PC-3 (cell line): ENCODE data around the gene SPR. TPM values are rescaled to one million over a fixed set of nuclear protein-coding genes. Genes with fewer than 3 reads are reported as not detected.

Source experiments
- ATAC-seq: fragments of 200-7000 bp; cut with Tn5 transposase; 2 replicates; pipeline ENCODE4 v1.9.1; 2020; ENCODE audit warnings: mild to moderate bottlenecking, moderate library complexity
- BruUV-seq: library from RNA; stranded (reverse); fragments of 400-500 nt; replicated peaks from 2 replicates; lab custom pipeline; 2021; lab: Mats Ljungman, UMichigan
- CTCF ChIA-PET: fragments of 300-600 bp; sonication (Branson Sonifier 250); formaldehyde crosslinking; loops from one replicate; lab custom pipeline; 2022; ENCODE audit warnings: antibody characterized with exemption; lab: Charles Lee
- POLR2A ChIA-PET: fragments of 300-600 bp; sonication (Branson Sonifier 250); formaldehyde crosslinking; loops from one replicate; lab custom pipeline; 2022; ENCODE audit warnings: antibody characterized with exemption; ENCODE audit not compliant: unreplicated experiment; lab: Charles Lee
- DNase-seq: peaks from one replicate; pipeline ENCODE4 v3.0.0-alpha.2; 2015
- H2AFZ ChIP-seq: fragments of 300-600 bp; sonication (generic); 2 replicates; pipeline ENCODE4 v1.6.0; 2016; ENCODE audit warnings: antibody characterized with exemption, low read length
- H3F3A ChIP-seq: fragments of 300-600 bp; sonication (generic); one replicate; pipeline ENCODE4 v1.6.0; 2017; ENCODE audit warnings: antibody characterized with exemption, low read length, control low read depth, mild to moderate bottlenecking; ENCODE audit not compliant: unreplicated experiment
- H3K27ac ChIP-seq: fragments of 300-600 bp; sonication (generic); 2 replicates; pipeline ENCODE4 v1.5.1; 2016; ENCODE audit warnings: mild to moderate bottlenecking, low read length
- H3K27me3 ChIP-seq: fragments of 300-600 bp; sonication (generic); 2 replicates; pipeline ENCODE4 v1.6.1; 2016; ENCODE audit warnings: low read length, mixed read lengths
- H3K36me3 ChIP-seq: fragments of 300-600 bp; sonication (generic); 2 replicates; pipeline ENCODE4 v1.6.1; 2016; ENCODE audit warnings: low read depth, mixed run types, low read length, mixed read lengths
- H3K4me1 ChIP-seq: fragments of 300-600 bp; sonication (generic); 2 replicates; pipeline ENCODE4 v1.5.1; 2016; ENCODE audit warnings: low read length; ENCODE audit not compliant: insufficient read depth
- H3K4me2 ChIP-seq: fragments of 300-600 bp; sonication (generic); 2 replicates; pipeline ENCODE4 v1.6.0; 2016; ENCODE audit warnings: low read length
- H3K4me3 ChIP-seq: fragments of 300-600 bp; sonication (generic); 2 replicates; pipeline ENCODE4 v1.5.1; 2016; ENCODE audit warnings: mild to moderate bottlenecking, low read length, mixed read lengths
- H3K79me2 ChIP-seq: fragments of 300-600 bp; sonication (generic); 2 replicates; pipeline ENCODE4 v1.6.1; 2017; ENCODE audit warnings: low read length, mixed read lengths
- H3K9ac ChIP-seq: fragments of 300-600 bp; sonication (generic); 2 replicates; pipeline ENCODE4 v1.6.0; 2016; ENCODE audit warnings: mild to moderate bottlenecking, low read length
- H3K9me2 ChIP-seq: fragments of 300-600 bp; sonication (generic); replicated peaks from 2 replicates; pipeline ENCODE4 v1.6.1; 2016; ENCODE audit warnings: mixed run types, low read length, mixed read lengths
- H3K9me3 ChIP-seq: fragments of 300-600 bp; sonication (generic); 2 replicates; pipeline ENCODE4 v1.6.1; 2016; ENCODE audit warnings: low read length, mixed read lengths
- H4K20me1 ChIP-seq: fragments of 300-600 bp; sonication (generic); 2 replicates; pipeline ENCODE4 v1.6.1; 2016; ENCODE audit warnings: low read length, mixed read lengths
- CTCF ChIP-seq: fragments of 300-600 bp; sonication (generic); conservative IDR thresholded peaks from 2 replicates; pipeline ENCODE4 v1.5.1; 2017; ENCODE audit warnings: antibody characterized with exemption, low read depth, mild to moderate bottlenecking, low read length
- EZH2 ChIP-seq: fragments of 300-600 bp; sonication (generic); IDR thresholded peaks from one replicate; pipeline ENCODE4 v1.6.1; 2017; ENCODE audit warnings: antibody characterized with exemption, mild to moderate bottlenecking, low read length; ENCODE audit not compliant: unreplicated experiment
- EZH2phosphoT487 ChIP-seq: fragments of 300-600 bp; sonication (generic); IDR thresholded peaks from 2 replicates; pipeline ENCODE4 v1.6.1; 2018; ENCODE audit warnings: mild to moderate bottlenecking, antibody characterized with exemption, low read length, borderline replicate concordance
- intact Hi-C: fragments of 100-400 bp; cut with micrococcal nuclease; formaldehyde crosslinking; loops from 2 replicates; pipeline ENCODE4 v1.9.0; 2023
- total RNA-seq: library from RNA; depleted of rRNA; stranded (reverse); fragments of >200 nt; gene quantifications from 2 replicates; pipeline ENCODE4 v1.2.3, GENCODE V29; 2014

The SPR gene
- total RNA-seq, 1 experiment from 2014 or later: 69.4 TPM

GRCh38 chr2:72921088-72921851 is 34.1 kb downstream of the SPR start:
- no TSS peak for BruUV-seq
- Histone ChIP-seq H3K9ac (no peak overlapping the region), H3K9me3 (no peaks in the 10 kb centered on the region), H3K4me3 (no peak overlapping the region), H3F3A (no peaks in the 10 kb centered on the region), H3K4me2 (no peak overlapping the region), H3K79me2 (no peaks in the 10 kb centered on the region), H3K4me1 (peaks cover 16% of the 10 kb centered on the region; the same call in 1 of the 2 replicates), H3K36me3 (no peaks in the 10 kb centered on the region), H3K27ac (no peak overlapping the region), H3K27me3 (peaks cover 93% of the 10 kb centered on the region), H4K20me1 (no peaks in the 10 kb centered on the region), H2AFZ (no peak overlapping the region), H3K9me2 (no peaks in the 10 kb centered on the region)
- POLR2A ChIA-PET: no interaction called here
- DNase-seq: no peak
- no peak for ATAC-seq
- intact Hi-C loops: no loop called here
- CTCF ChIA-PET: no interaction called here
- TF ChIP-seq EZH2phosphoT487 (no peak), EZH2 (no peak), CTCF (no peak)

GRCh38 chr2:72921853-72922252 is 34.6 kb downstream of the SPR start:
- H4K20me1 ChIP-seq: no peaks in the 10 kb centered on the region
- no peak overlapping the region for H3K4me3 ChIP-seq
- H3K4me2 ChIP-seq: no peak overlapping the region
- H3K4me1 ChIP-seq: peaks cover 13% of the 10 kb centered on the region; the same call in 1 of the 2 replicates
- intact Hi-C loops: no loop called here
- H3K9me3 ChIP-seq: no peaks in the 10 kb centered on the region
- H3K79me2 ChIP-seq: no peaks in the 10 kb centered on the region
- H3K27me3 ChIP-seq: peaks cover 93% of the 10 kb centered on the region
- no peak overlapping the region for H3K27ac ChIP-seq
- no peak overlapping the region for H3K9ac ChIP-seq
- ATAC-seq (no peak), DNase-seq (no peak)
- H2AFZ ChIP-seq: no peak overlapping the region
- H3K36me3 ChIP-seq: no peaks in the 10 kb centered on the region
- H3F3A ChIP-seq: no peaks in the 10 kb centered on the region
- CTCF ChIA-PET: interaction anchor here (1.1 kb wide), 1 partner anchor 28 kb away, joined by 3 read pairs; no protein-coding TSS in a partner anchor
- POLR2A ChIA-PET: no interaction called here
- TF ChIP-seq CTCF (no peak), EZH2phosphoT487 (no peak), EZH2 (no peak)
- H3K9me2 ChIP-seq: no peaks in the 10 kb centered on the region
- no TSS peak for BruUV-seq

- Histone ChIP-seq H3K4me2 (no peak overlapping the region), H3K4me3 (no peak overlapping the region), H3K9me2 (no peaks in the 10 kb centered on the region), H2AFZ (no peak overlapping the region), H3K9ac (no peak overlapping the region), H3K4me1 (0 out of 2 replicates have a peak, but pooled peaks cover under 1% of the 10 kb centered on the region), H4K20me1 (no peaks in the 10 kb centered on the region), H3K27ac (no peak overlapping the region), H3K9me3 (no peaks in the 10 kb centered on the region), H3K36me3 (no peaks in the 10 kb centered on the region), H3K79me2 (no peaks in the 10 kb centered on the region), H3F3A (no peaks in the 10 kb centered on the region), H3K27me3 (peaks cover 98% of the 10 kb centered on the region)
- ChIA-PET POLR2A (no interaction called here), CTCF (interaction anchor here (0.5 kb wide), 1 partner anchor 253 kb away, joined by 8 read pairs; no protein-coding TSS in a partner anchor)
- intact Hi-C loops: no loop called here
- ATAC-seq: no peak
- BruUV-seq: no TSS peak
- no peak for TF ChIP-seq EZH2phosphoT487
- TF ChIP-seq EZH2: no peak
- no peak for TF ChIP-seq CTCF
- DNase-seq: no peak
These were observed 36.7 kb downstream of the SPR start for GRCh38 chr2:72923833-72924352.
